NCI-H187 (cell line): Measurements from ENCODE around the gene TIMP2.

Source experiments
- DNase-seq, 2 experiments: peaks; one replicate each; lab custom pipeline; 2025; lab: John Stamatoyannopoulos, UW

The TIMP2 gene

GRCh38 chr17:78865682-78866390 is 59.4 kb downstream of the TIMP2 start:
- peak; percentile 32 to 41 for DNase-seq

GRCh38 chr17:78864117-78864516 is 61.1 kb downstream of the TIMP2 start:
- DNase-seq, result no peak

GRCh38 chr17:78862073-78863023 is 62.8 kb downstream of the TIMP2 start:
- DNase-seq, result no peak

- no peak for DNase-seq
Measured at GRCh38 chr17:78861229-78861628, 64.0 kb downstream of the TIMP2 start.

- DNase-seq, result no peak
Measured at GRCh38 chr17:78859051-78859450, 66.1 kb downstream of the TIMP2 start.

- DNase-seq, result no peak
Measured at GRCh38 chr17:78857266-78857665, 67.9 kb downstream of the TIMP2 start.

- DNase-seq, result no peak
Measured at GRCh38 chr17:78855561-78856165, 69.5 kb downstream of the TIMP2 start.

GRCh38 chr17:78854508-78854907 is 70.7 kb downstream of the TIMP2 start:
- no peak for DNase-seq

- DNase-seq, result no peak
Measured at GRCh38 chr17:78853926-78854394, 71.2 kb downstream of the TIMP2 start.

- no peak for DNase-seq
Measured at GRCh38 chr17:78852709-78853121, 72.5 kb downstream of the TIMP2 start.

GRCh38 chr17:78849026-78849425 is 76.2 kb downstream of the TIMP2 start:
- no peak for DNase-seq

GRCh38 chr17:78847052-78847451 is 78.1 kb downstream of the TIMP2 start:
- no peak for DNase-seq

GRCh38 chr17:78844301-78845005 is 80.7 kb downstream of the TIMP2 start:
- DNase-seq, result no peak

- peak; percentile 7 to 16 for DNase-seq
Measured at GRCh38 chr17:78842881-78843565, 82.2 kb downstream of the TIMP2 start.

GRCh38 chr17:78840780-78841611 is 84.2 kb downstream of the TIMP2 start, which contains the start of gene USP36:
USP36 (minus strand) TSS chr17:78840814; CDS start chr17:78836363, 4,451 bp downstream.
- DNase-seq, result peak; percentile 97 to 98

GRCh38 chr17:78840530-78840779 is 84.7 kb downstream of the TIMP2 start:
- no peak for DNase-seq

- DNase-seq, result no peak
Measured at GRCh38 chr17:78839762-78840529, 85.2 kb downstream of the TIMP2 start.

GRCh38 chr17:78839235-78839761 is 85.9 kb downstream of the TIMP2 start:
- no peak for DNase-seq

GRCh38 chr17:78838574-78839005 is 86.6 kb downstream of the TIMP2 start:
- no peak for DNase-seq
